NCI-H526 treated with DMSO at 0.1 percent for 48 hours (cell line): ENCODE results near the gene OR5A1.
"Not testable (repeated sequence)": the region's sequence is repeated elsewhere in the genome, so short reads cannot be mapped to it uniquely, and the experiment has no call there.

ENCODE experiments used
- DNase-seq: peaks from one replicate; lab custom pipeline; 2025; lab: John Stamatoyannopoulos, UW

Gene OR5A1

DNA sequence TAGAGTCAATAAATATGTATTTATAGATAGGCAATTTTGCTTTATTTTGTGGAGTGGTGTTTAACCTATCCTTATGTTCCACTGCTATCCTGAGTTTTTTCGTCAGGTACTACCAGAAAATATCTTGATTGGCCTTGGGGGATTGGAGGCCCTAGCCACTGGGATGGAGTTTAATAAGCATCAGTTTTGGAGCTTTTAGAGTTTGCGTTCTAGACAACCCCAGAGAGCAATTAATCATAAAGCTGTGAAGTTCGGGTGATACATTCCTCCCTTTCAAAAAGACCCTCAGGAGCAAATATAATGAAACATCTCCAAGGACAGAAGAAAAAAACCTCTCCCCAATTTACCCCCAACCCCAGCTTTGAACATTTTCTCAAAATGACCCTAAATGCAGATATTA lies at the start of gene OR5A1:
Gene OR5A1, plus strand, starts transcription at position 301 of the 400 bp plus-strand sequence. CDS start 6,700 bp downstream, outside the sequence.
- DNase-seq = no peak

DNA sequence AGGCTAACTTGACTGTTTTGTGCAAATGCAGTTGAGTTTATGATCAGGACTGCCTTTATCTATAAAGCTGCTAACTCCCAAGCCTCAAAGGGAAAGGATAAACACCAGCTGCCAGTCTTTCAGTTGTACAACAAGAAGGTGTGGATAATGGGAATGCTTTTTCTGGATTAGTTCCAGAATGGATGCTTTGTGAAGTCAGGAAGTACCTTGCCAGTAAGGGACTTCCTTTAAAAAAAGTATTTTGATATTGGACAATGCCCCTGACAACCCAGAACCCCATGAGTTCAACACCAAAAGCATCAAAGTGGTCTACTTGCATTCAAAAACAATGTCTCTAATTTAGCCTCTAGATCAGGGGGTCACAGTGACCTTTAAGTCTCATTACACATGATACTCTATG lies 42.1 kb upstream of the OR5A1 start:
- DNase-seq = no peak

DNA sequence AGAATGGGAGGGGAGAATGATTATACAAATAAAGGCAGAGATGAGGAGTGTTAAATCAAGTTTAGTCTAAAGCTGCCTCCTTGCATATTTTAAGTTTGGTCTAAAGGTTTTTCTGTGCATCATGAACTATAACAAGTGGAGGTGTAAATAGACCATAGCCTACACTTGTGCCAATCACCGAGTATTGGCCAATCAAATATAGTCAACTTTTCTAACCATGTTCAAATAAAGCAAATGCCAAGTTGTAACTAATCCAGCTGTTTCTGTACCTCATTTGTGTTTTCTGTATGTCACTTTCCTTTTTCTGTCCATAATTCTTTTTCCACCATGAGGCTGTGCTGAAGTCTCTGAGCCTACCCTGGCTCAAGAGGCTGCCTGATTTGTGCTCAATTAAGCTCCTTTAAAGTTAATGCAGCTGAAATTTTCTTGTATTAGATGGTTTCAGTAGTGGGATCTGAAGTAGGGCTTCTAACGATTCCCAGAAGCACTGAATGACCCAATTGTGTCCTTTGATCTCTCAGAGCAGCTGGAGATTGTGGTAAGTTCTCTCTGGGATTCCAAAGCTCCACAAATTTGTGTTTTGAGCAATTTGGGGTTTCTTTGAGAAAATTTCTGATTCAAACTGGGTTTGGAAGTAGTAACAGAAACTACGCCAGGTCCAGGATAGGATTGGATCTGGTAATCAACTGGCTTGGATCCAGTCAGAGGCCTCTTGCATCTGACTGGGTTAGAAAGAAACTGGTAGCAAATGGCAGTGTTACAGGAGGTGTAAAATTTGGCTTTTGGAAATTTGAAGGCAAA lies 35.6 kb upstream of the OR5A1 start:
- DNase-seq = no peak

GRCh38 chr11:59401262-59401552 lies 35.1 kb upstream of the OR5A1 start:
- no peak for DNase-seq

- no peak for DNase-seq
Observed at GRCh38 chr11:59403546-59403945, 32.7 kb upstream of the OR5A1 start.

GRCh38 chr11:59413646-59414045 lies 22.6 kb upstream of the OR5A1 start:
- DNase-seq = no peak

GRCh38 chr11:59415111-59415510 lies 21.2 kb upstream of the OR5A1 start:
- no peak for DNase-seq

- no peak for DNase-seq
Observed at GRCh38 chr11:59416613-59417012, 19.7 kb upstream of the OR5A1 start.

DNA sequence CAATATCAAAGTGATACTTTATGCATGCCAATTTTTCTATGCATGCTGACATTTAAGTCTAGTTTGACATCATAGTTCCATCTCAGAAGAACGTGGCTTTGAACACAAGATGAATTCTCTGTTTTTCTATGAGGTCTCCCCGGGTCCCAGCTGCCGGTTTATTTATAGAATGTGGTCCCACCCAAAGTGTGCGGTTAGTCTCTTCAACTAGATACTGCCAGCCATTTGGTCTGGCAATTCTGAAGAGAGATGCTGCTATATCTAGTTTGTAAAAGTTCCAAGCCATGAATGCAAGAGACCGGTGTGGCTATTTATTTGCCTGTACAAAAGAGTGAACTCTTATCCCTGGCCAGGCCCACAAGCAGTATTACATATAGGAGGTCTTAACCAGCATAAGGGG lies 19.2 kb upstream of the OR5A1 start:
- no peak for DNase-seq

- DNase-seq = no peak
Observed at GRCh38 chr11:59418156-59418555, 18.1 kb upstream of the OR5A1 start.

DNA sequence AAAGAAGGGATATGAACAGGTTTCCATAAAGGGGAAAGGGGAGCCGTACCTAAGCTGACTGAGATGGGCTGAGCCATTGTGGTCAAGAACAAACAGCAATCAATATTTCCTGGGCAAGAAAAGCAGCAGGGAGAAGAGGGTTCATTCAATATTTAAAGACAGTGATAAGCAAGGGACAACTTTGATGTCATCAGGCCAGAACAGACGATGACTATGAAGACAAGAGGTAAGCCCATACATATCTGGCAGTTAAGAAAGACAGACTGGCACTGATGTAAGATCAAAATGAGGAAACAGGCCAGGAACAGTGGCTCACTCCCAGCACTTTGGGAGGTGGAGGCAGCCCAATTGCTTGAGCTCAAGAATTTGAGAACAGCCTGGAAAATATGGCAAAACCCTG lies 12.4 kb upstream of the OR5A1 start:
- no peak for DNase-seq

DNA sequence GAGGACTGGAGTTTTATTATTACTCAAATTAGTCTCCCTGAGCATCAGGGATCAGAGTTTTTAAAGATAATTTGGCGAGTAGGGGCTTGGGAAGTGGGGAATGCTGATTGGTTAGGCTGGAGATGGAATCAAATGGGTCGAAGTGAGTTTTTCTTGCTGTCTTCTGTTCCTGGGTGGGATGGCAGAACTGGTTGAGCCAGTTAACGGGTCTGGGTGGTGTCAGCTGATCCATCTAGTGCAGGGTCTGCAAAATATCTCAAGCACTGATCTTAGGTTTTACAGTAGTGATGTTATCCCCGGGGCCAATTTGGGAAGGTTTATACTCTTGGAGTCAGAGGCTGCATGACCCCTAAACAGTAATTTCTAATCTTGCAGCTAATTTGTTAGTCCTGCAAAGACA lies 11.1 kb upstream of the OR5A1 start:
- DNase-seq = no peak

DNA sequence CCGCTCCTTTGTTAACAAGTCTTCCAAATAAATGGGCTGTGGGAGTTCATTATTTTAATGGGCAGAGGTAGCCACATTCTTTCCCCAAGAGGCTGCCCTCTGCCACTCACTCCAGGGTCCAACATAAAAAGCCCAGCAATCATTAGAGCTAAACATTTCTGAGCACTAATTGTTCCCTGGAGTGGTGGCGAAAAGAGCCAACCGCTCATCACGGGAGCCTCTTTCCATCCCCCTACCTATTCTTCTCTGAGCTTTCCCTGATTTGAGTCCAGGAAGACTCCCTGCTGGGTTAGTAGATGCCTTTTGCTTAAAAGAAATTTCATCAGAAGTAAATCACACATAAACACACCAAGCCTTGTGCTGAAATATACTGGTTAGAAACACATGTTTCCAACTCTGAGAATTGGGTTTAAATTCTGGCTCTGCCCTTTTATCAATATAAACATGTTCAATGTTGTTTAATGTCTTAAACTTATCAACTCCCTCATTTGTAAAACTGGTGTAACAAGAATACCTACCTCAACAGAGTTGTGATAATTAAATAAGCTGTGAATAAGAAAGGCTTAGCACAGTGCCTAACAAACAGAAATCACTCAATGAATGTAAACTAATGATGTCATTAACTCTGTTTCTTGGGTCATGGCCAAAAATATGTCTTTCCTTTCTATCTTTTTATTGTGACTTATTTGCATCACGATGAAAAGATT lies 9.8 kb upstream of the OR5A1 start, which contains the start of gene OR5A2:
Gene OR5A2, minus strand, starts transcription at position 53 of the 707 bp plus-strand sequence. CDS start 3,460 bp downstream, outside the sequence.
- no peak for DNase-seq

- DNase-seq = no peak
Observed at GRCh38 chr11:59427068-59427382, 9.2 kb upstream of the OR5A1 start.

GRCh38 chr11:59429924-59430516 lies 6.2 kb upstream of the OR5A1 start:
- DNase-seq = peak; percentile 44

GRCh38 chr11:59437770-59438169 lies 1.5 kb downstream of the OR5A1 start:
- no peak for DNase-seq

DNA sequence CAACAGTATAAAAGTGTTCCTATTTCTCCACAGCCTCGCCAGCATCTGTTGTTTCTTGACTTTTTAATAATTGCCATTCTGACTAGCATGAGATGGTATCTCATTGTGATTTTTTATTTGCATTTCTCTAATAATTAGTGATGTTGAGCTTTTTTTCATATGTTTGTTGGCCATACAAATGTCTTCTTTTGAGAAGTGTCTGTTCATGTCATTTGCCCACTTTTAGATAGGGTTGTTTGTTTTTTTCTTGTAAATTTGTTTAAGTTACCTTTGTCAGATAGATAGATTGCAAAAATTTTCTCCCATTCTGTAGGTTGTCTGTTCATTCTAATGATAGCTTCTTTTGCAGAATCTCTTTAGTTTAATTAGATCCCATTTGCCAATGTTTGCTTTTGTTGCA lies 9.4 kb downstream of the OR5A1 start:
- not testable (repeated sequence) for DNase-seq

- DNase-seq = no peak
Observed at GRCh38 chr11:59448484-59448883, 12.2 kb downstream of the OR5A1 start.

DNA sequence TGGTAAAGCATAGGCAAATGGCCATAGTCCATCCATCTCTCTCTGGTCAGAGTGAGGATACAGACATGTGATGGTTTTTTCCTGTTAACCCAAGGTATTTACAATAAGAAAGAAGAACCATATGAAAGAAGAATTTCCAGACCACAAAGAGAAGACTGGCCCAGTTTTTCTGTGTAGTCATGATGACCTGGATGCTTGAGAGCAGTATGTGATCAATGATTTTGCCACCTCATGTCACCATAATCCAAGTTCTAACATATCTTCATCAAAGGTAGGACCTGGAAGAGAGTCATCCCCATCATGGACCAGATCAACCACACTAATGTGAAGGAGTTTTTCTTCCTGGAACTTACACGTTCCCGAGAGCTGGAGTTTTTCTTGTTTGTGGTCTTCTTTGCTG lies 20.4 kb downstream of the OR5A1 start, which contains the start of gene OR4D6:
Gene OR4D6, plus strand, starts transcription at position 301 of the 400 bp plus-strand sequence. Its CDS starts 0 bp downstream, at position 301.
- no peak for DNase-seq

DNA sequence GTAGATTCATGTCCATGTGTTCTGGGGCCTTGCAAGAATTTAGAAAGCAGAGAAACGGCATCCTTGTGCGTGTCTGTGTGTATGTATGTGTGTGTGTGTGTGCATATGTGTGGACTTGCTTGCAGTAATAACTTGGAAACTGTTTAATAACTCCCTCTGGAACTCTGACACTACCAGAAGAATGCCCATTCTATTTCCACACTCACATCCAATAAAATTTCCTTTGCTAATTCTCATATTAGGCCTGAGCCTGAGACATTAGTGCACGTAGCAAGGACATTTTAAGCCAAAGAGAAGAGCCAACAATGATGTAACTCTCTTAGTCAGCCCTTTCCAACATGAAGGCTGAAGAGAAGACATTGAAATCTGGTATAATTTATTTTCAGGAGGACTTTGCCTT lies 23.6 kb downstream of the OR5A1 start:
- no peak for DNase-seq

DNA sequence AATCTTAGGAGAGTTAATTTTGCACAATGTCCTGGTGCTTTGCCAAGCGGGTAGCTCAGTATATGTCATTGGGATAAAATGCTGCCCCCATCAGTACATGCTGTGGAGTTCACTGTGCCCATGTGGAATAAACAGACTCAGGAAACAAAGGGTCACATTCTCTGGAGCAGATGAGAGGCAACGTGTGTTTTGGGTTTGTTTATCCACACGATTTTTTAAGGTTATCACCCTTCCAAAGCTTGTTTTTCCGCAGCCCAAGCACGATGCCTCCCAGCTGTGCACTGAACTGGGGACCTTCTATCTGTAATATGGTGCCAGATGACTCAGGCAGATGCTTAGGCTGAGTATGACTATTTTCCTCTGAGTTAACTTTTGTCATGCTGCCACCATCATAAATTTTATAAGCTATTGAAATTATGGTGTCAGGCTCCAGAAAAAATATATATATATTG lies 26.9 kb downstream of the OR5A1 start:
- DNase-seq = no peak

DNA sequence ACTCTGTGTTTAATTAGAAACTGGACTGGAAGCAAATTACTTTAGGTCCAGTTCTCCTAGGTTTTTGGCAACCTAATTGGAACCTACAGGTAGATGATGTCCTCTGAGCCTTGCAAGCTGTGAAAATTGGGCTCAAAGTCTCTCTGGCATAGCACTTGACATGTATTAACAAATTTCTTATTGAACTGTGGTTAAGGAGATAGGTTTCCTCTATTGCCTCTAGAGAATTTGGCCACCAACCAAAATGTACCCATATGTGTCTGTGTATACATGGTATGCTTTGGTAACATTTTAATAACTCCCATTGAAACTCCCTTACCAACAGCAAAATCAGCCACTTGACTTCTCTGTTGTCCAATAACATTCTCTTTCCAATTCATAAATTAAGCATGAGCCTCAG lies 36.7 kb downstream of the OR5A1 start, which contains the start of gene OR4D10:
Gene OR4D10, plus strand, starts transcription at position 301 of the 400 bp plus-strand sequence. CDS start 4,115 bp downstream, outside the sequence.
- no peak for DNase-seq

DNA sequence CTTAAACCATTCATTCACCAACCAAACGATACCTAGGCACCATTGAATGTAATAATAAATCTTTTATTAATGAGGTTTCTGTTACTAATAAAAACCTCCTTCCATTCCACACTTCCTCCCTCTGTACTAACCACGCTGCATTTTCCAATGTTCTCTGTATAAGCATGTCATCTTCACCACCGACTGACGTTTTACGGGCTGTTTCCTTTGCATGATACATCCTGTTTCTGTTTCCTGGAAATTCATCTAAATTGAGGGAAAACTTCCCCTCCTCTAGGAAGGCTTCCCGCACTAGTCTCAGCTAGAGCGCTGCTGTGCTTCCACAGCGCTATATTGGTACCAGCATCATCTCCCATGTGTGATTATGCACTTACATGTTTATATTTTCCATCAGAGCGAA lies 38.9 kb downstream of the OR5A1 start:
- DNase-seq = no peak
